ENCODE data around the gene MAP1LC3B.

DNA sequence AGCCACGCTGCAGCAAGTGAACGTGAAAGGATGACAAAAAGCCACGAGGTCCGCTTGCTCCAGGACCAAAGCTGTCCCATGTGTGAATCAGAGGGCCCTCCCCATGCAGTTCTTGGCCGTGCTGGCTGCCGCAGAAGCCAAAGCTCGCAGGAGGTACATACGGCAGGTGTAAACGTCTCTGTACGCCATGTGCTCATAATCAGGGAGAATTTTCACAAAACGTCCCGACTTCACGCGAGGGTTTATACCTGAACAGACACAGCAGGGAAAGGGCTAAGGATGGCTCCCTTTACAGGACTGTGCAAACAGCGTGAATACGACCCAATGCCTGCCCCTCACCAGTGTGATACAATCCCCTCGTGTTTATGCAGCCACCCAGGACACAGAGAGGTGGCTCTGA is 33.9 kb upstream of the MAP1LC3B start:
- TF ChIP-seq, protein P1, sequence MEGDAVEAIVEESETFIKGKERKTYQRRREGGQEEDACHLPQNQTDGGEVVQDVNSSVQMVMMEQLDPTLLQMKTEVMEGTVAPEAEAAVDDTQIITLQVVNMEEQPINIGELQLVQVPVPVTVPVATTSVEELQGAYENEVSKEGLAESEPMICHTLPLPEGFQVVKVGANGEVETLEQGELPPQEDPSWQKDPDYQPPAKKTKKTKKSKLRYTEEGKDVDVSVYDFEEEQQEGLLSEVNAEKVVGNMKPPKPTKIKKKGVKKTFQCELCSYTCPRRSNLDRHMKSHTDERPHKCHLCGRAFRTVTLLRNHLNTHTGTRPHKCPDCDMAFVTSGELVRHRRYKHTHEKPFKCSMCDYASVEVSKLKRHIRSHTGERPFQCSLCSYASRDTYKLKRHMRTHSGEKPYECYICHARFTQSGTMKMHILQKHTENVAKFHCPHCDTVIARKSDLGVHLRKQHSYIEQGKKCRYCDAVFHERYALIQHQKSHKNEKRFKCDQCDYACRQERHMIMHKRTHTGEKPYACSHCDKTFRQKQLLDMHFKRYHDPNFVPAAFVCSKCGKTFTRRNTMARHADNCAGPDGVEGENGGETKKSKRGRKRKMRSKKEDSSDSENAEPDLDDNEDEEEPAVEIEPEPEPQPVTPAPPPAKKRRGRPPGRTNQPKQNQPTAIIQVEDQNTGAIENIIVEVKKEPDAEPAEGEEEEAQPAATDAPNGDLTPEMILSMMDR (IDR thresholded peaks at IDR 0.05), result no peak
- TF ChIP-seq, protein P2, sequence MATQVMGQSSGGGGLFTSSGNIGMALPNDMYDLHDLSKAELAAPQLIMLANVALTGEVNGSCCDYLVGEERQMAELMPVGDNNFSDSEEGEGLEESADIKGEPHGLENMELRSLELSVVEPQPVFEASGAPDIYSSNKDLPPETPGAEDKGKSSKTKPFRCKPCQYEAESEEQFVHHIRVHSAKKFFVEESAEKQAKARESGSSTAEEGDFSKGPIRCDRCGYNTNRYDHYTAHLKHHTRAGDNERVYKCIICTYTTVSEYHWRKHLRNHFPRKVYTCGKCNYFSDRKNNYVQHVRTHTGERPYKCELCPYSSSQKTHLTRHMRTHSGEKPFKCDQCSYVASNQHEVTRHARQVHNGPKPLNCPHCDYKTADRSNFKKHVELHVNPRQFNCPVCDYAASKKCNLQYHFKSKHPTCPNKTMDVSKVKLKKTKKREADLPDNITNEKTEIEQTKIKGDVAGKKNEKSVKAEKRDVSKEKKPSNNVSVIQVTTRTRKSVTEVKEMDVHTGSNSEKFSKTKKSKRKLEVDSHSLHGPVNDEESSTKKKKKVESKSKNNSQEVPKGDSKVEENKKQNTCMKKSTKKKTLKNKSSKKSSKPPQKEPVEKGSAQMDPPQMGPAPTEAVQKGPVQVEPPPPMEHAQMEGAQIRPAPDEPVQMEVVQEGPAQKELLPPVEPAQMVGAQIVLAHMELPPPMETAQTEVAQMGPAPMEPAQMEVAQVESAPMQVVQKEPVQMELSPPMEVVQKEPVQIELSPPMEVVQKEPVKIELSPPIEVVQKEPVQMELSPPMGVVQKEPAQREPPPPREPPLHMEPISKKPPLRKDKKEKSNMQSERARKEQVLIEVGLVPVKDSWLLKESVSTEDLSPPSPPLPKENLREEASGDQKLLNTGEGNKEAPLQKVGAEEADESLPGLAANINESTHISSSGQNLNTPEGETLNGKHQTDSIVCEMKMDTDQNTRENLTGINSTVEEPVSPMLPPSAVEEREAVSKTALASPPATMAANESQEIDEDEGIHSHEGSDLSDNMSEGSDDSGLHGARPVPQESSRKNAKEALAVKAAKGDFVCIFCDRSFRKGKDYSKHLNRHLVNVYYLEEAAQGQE (IDR thresholded peaks at IDR 0.05; ENCODE audit: insufficient read depth in 1 of 2, low read depth in 2 of 2, low read length in 1 of 2), result no peak
- TF ChIP-seq POLR2AphosphoS5 (IDR thresholded peaks at IDR 0.05; ENCODE audit: low read depth, low read length) (no peak), SIN3A (IDR thresholded peaks at IDR 0.05; ENCODE audit: borderline replicate concordance, insufficient read depth, low read depth, low read length) (no peak)

Data from Panc1 (cell line).